ENCODE results near the gene KDF1. TPM values are rescaled to one million over a fixed set of nuclear protein-coding genes. Genes with fewer than 3 reads are reported as not detected.

Gene KDF1
- total RNA-seq, 2 donors from 2014 or later, result 14.0 to 42.8 TPM

DNA sequence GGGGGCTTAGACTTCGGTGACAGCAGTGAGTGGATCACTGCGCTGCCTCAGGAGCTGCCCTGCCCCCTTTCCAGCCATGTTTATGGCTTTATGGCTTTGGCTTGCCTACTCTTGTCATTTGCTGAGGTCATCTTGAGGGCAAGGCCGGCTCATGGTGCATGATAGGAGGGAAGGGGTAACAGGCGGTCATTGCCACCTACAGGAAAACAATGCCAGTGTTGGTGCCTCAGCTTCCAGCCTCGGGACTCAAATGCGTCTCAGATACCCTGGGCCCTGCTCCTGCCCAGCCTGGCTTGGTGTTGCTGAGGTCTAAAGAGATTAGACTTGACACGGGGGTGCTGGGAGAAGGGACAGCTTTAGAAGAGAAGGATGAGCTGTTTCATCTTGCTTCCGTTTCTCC lies 14.5 kb downstream of the KDF1 start:
- peaks cover 26 to 42% of the 10 kb centered on the region in 2 donors for H3K36me3 ChIP-seq
- intact Hi-C loops (cut with DNase I), result no loop called here
- WGBS, result 62% methylated on average over 8 of the region's 8 CpGs

DNA sequence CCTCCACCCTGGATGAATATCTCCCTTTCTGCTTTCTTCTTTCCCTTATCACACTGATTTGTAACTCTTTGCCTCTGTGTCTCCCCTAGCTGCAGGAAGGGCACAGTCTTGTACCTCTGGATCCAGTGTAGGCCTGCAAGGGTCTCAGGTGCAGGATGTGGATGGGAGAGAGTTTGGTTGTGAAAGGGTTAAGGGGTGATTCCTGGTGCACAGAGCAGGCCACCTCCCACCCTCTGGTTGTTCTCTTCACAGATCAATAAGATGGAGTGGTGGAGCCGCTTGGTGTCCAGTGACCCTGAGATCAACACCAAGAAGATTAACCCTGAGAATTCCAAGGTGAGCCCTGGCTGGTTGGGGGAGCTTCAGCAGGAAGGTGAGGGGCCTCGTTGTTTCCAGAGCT lies 15.1 kb downstream of the KDF1 start:
- intact Hi-C loops (cut with DNase I), result no loop called here
- no peaks in the 10 kb centered on the region for H3K27me3 ChIP-seq (replicated peaks; ENCODE audit: insufficient read depth)
- H3K27ac ChIP-seq, result no peak overlapping the region
- TF ChIP-seq, protein P1, sequence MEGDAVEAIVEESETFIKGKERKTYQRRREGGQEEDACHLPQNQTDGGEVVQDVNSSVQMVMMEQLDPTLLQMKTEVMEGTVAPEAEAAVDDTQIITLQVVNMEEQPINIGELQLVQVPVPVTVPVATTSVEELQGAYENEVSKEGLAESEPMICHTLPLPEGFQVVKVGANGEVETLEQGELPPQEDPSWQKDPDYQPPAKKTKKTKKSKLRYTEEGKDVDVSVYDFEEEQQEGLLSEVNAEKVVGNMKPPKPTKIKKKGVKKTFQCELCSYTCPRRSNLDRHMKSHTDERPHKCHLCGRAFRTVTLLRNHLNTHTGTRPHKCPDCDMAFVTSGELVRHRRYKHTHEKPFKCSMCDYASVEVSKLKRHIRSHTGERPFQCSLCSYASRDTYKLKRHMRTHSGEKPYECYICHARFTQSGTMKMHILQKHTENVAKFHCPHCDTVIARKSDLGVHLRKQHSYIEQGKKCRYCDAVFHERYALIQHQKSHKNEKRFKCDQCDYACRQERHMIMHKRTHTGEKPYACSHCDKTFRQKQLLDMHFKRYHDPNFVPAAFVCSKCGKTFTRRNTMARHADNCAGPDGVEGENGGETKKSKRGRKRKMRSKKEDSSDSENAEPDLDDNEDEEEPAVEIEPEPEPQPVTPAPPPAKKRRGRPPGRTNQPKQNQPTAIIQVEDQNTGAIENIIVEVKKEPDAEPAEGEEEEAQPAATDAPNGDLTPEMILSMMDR (IDR thresholded peaks at IDR 0.05), result no peak
- TF ChIP-seq POLR2A (IDR thresholded peaks at IDR 0.05), result no peak
- TF ChIP-seq POLR2AphosphoS5 (IDR thresholded peaks at IDR 0.05), result no peak
- 50% methylated on average over 2 of the region's 2 CpGs for WGBS
- H3K4me3 ChIP-seq, result no peak overlapping the region
- H3K36me3 ChIP-seq, result peaks cover 26 to 42% of the 10 kb centered on the region in 2 donors
- DNase-seq (ENCODE audit: low spot score), result no peak
- no peaks in the 10 kb centered on the region for H3K9me3 ChIP-seq
- H3K4me1 ChIP-seq (replicated peaks), result no peaks in the 10 kb centered on the region

More for the DNA sequence above, 14.5 kb downstream of the KDF1 start:
- no peak for DNase-seq (ENCODE audit: low spot score)
- Histone ChIP-seq H3K9me3 (no peaks in the 10 kb centered on the region), H3K27ac (no peak overlapping the region), H3K4me3 (no peak overlapping the region), H3K27me3 (replicated peaks; ENCODE audit: insufficient read depth) (no peaks in the 10 kb centered on the region), H3K4me1 (replicated peaks) (no peaks in the 10 kb centered on the region)
- TF ChIP-seq POLR2A (IDR thresholded peaks at IDR 0.05), result no peak
- no peak for TF ChIP-seq POLR2AphosphoS5 (IDR thresholded peaks at IDR 0.05)
- TF ChIP-seq, protein P1 (IDR thresholded peaks at IDR 0.05), result no peak

DNA sequence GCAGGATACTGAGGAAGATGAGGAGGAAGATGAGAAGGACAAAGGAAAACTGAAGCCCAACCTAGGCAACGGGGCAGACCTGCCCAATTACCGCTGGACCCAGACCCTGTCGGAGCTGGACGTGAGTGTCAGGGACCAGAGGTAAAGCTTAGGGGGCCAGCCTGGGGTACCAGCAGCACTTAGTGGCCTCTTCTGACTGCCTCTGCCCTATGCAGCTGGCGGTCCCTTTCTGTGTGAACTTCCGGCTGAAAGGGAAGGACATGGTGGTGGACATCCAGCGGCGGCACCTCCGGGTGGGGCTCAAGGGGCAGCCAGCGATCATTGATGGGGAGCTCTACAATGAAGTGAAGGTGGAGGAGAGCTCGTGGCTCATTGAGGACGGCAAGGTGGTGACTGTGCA lies 17.6 kb downstream of the KDF1 start:
- intact Hi-C loops (cut with DNase I), result no loop called here
- no peaks in the 10 kb centered on the region for H3K4me1 ChIP-seq (replicated peaks)
- no peak for DNase-seq (ENCODE audit: low spot score)
- TF ChIP-seq POLR2A (IDR thresholded peaks at IDR 0.05) (no peak), POLR2AphosphoS5 (IDR thresholded peaks at IDR 0.05) (no peak)
- TF ChIP-seq, protein P1 (IDR thresholded peaks at IDR 0.05), result no peak
- H3K36me3 ChIP-seq, result peaks cover 26 to 42% of the 10 kb centered on the region in 2 donors
- H3K4me3 ChIP-seq, result no peak overlapping the region
- H3K9me3 ChIP-seq, result no peaks in the 10 kb centered on the region
- H3K27ac ChIP-seq, result no peak overlapping the region
- WGBS, result 95% methylated on average over 12 of the region's 12 CpGs
- H3K27me3 ChIP-seq (replicated peaks; ENCODE audit: insufficient read depth), result no peaks in the 10 kb centered on the region

DNA sequence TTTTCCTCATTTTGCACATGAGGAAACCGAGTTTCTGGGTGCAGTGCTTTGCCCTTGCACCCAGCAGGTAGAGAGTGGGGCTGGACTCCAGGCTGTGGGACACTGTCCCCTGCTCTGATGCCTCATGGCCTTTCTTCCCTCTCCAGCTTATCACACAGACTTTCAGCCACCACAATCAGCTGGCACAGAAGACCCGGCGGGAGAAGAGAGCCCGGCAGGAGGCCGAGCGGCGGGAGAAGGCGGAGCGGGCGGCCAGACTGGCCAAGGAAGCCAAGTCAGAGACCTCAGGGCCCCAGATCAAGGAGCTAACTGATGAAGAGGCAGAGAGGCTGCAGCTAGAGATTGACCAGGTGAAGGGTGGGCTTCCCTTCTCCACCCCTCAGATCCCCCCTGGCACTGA lies 19.0 kb downstream of the KDF1 start:
- H3K9me3 ChIP-seq, result no peaks in the 10 kb centered on the region
- intact Hi-C loops (cut with DNase I), result no loop called here

DNA sequence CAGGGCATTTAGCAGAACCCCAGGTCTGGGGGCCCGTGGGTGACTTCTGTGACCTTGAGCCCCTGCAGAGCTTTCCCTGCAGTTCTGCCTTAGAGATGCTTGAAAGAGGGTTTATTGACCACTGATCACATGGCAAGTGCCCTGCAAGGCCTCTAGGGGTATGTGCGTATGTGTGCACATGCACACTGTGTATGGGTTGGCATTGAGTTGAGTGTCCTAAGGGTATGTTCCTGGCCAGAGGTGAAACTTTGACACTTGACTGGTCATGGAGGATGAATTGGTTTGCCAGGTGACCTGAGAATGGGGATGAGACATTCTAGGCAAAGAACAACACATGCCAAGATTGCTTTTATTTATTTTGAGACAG lies 21.6 kb downstream of the KDF1 start:
- no peak overlapping the region for H3K27ac ChIP-seq
- peaks cover 19 to 20% of the 10 kb centered on the region in 2 donors for H3K36me3 ChIP-seq
- no peaks in the 10 kb centered on the region for H3K27me3 ChIP-seq (replicated peaks; ENCODE audit: insufficient read depth)
- no peak for DNase-seq (ENCODE audit: low spot score)
- no peaks in the 10 kb centered on the region for H3K9me3 ChIP-seq
- H3K4me1 ChIP-seq (replicated peaks), result no peaks in the 10 kb centered on the region
- WGBS, result 97% methylated on average over 2 of the region's 2 CpGs
- intact Hi-C loops (cut with DNase I), result no loop called here
- no peak for TF ChIP-seq POLR2A (IDR thresholded peaks at IDR 0.05)
- H3K4me3 ChIP-seq, result no peak overlapping the region

More for the DNA sequence above, 19.0 kb downstream of the KDF1 start:
- Histone ChIP-seq H3K4me1 (replicated peaks) (no peaks in the 10 kb centered on the region), H3K27ac (no peak overlapping the region), H3K4me3 (no peak overlapping the region), H3K36me3 (peaks cover 26 to 41% of the 10 kb centered on the region in 2 donors), H3K27me3 (replicated peaks; ENCODE audit: insufficient read depth) (no peaks in the 10 kb centered on the region)
- WGBS, result 96% methylated on average over 10 of the region's 10 CpGs
- no peak for DNase-seq (ENCODE audit: low spot score)
- TF ChIP-seq, protein P1 (IDR thresholded peaks at IDR 0.05), result no peak
- TF ChIP-seq POLR2A (IDR thresholded peaks at IDR 0.05), result no peak
- no peak for TF ChIP-seq POLR2AphosphoS5 (IDR thresholded peaks at IDR 0.05)
